T-helper 2 cell treated with Interferon-gamma antibody and Interleukin-4, amounts not matched to agents 5 μg/mL and 100 μg/mL, for 36 hours (primary cell): ENCODE results near the gene PARD3.

Source experiments
- DNase-seq: peaks from one replicate; pipeline ENCODE4 v3.0.0; 2021; ENCODE audit warnings: low spot score
- H3K27ac Mint-ChIP-seq: one replicate; pipeline ENCODE4 v1.8.0; 2021; ENCODE audit warnings: mild to moderate bottlenecking, mixed read lengths
- H3K27me3 Mint-ChIP-seq: one replicate; pipeline ENCODE4 v1.8.0; 2021; ENCODE audit warnings: low read depth, mixed read lengths
- H3K36me3 Mint-ChIP-seq: one replicate; pipeline ENCODE4 v1.8.0; 2021; ENCODE audit warnings: low read depth, mixed read lengths
- H3K4me1 Mint-ChIP-seq: one replicate; pipeline ENCODE4 v1.8.0; 2021; ENCODE audit warnings: low read depth, mixed read lengths
- H3K4me3 Mint-ChIP-seq: one replicate; pipeline ENCODE4 v1.8.0; 2022; ENCODE audit warnings: mild to moderate bottlenecking, moderate library complexity, mixed read lengths
- H3K9me3 Mint-ChIP-seq: one replicate; pipeline ENCODE4 v1.8.0; 2021; ENCODE audit warnings: mixed read lengths

The PARD3 gene

DNA sequence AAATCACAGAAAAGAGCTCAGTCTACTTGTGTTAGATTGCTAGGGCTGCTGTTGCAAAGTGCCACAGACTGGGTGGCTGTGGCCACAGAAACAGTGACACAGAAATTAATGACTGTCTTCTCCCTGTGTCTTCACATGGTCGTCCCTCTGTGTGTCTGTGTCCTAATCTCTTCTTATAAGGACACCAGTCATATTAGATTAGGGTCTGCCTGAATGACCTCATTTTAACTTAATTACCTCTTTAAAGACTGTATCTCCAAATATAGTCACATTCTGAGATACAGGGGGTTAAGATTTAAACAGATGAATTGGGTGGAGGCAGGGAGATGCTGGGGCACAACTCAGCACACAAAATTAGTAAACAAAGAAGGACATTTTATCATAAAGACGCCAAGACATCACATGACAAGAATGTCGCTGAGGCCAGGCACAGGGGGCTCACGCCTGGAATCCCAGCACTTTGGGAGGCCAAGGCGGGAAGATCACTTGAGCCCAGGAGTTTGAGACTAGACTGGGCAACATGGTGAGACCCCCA is 23.3 kb upstream of the PARD3 start:
- H3K9me3 Mint-ChIP-seq, result no peaks in the 10 kb centered on the region
- no peak for DNase-seq

DNA sequence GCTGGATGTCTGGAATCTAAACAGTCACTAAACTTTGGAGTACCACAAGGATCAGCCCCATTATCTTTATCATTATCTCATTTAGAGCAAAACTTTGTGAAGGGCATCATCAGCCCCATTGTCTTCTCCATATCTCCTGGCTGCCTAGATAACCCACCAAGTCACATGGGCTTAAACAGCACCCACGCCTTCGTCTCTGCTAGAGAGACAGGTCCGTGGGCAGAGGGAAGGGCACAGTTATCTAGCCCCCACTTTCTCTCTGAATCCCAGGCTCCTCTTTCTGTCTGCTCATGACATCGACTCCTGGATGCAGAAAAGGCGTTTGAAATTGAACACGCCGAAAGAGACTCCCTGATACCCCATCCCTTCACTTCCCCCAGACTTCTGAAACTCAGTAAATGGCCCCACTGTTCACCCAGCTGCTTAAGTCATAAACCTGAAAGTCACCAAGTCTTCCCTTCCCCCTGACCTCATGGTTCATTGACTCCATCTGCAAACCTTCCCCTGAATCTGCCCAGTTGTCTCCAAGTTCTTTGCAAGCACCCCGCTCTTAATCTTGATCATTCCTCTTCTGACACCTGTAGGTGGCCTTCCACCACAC is 20.9 kb upstream of the PARD3 start:
- Mint-ChIP-seq H3K36me3 (no peaks in the 10 kb centered on the region), H3K27ac (no peak overlapping the region), H3K9me3 (no peaks in the 10 kb centered on the region), H3K4me3 (no peak overlapping the region), H3K4me1 (no peaks in the 10 kb centered on the region), H3K27me3 (no peaks in the 10 kb centered on the region)
- no peak for DNase-seq

More for the DNA sequence above, 23.3 kb upstream of the PARD3 start:
- no peak overlapping the region for H3K4me3 Mint-ChIP-seq
- H3K36me3 Mint-ChIP-seq, result no peaks in the 10 kb centered on the region
- no peaks in the 10 kb centered on the region for H3K27me3 Mint-ChIP-seq
- H3K27ac Mint-ChIP-seq, result no peak overlapping the region
- H3K4me1 Mint-ChIP-seq, result no peaks in the 10 kb centered on the region

DNA sequence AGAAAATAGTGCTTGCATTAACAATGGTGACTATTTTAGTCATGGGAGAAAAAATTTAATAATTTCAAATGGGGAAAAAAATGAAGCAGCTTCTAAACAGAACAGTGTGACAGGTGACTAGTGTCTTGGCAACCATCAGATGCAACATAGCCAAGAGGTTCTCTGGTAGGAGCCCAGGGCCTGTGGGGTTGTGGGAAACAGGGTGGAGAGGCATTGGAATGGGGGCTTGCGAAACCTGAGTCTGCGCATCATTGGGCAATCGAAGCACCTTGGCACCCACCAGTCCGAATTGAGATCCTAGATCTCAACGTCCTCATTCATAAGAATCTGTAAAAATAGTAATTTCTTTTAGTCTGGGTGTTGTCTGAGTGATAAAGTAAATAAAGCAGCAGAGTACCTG is 19.2 kb upstream of the PARD3 start:
- Mint-ChIP-seq H3K4me1 (no peaks in the 10 kb centered on the region), H3K36me3 (no peaks in the 10 kb centered on the region), H3K27me3 (peaks cover 2% of the 10 kb centered on the region), H3K4me3 (no peak overlapping the region), H3K9me3 (no peaks in the 10 kb centered on the region), H3K27ac (no peak overlapping the region)
- no peak for DNase-seq

DNA sequence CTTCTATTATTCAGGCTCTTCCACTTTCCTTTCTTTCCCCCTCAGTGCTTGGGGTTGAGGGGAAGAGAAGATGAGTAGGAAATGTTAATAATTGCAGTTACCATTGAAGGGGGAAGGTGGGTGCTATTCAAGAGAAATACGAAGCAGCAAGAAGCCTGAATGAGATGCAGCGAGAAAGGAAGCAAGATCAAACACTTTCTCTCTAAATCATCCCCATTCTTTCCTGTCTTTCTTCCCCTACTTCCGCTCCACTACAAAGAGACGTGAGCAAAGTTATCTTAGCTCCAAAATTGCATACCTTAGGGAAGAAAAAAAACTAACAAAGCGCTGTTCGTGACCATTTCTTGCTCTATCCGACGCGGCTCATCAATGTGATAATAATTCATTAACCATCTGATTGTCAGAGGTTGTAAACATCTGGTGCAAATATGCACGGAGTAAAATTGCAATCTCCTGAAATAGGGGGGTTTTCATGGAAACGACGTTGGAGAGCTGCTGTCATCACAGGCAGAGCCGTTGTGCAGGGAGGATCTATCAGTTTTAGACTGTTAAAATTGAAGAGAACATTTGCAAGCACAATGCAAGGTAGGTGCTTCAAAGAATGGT is 15.2 kb upstream of the PARD3 start:
- Mint-ChIP-seq H3K27me3 (peaks cover 2% of the 10 kb centered on the region), H3K9me3 (no peaks in the 10 kb centered on the region), H3K36me3 (no peaks in the 10 kb centered on the region), H3K4me3 (no peak overlapping the region), H3K4me1 (no peaks in the 10 kb centered on the region), H3K27ac (no peak overlapping the region)
- no peak for DNase-seq

DNA sequence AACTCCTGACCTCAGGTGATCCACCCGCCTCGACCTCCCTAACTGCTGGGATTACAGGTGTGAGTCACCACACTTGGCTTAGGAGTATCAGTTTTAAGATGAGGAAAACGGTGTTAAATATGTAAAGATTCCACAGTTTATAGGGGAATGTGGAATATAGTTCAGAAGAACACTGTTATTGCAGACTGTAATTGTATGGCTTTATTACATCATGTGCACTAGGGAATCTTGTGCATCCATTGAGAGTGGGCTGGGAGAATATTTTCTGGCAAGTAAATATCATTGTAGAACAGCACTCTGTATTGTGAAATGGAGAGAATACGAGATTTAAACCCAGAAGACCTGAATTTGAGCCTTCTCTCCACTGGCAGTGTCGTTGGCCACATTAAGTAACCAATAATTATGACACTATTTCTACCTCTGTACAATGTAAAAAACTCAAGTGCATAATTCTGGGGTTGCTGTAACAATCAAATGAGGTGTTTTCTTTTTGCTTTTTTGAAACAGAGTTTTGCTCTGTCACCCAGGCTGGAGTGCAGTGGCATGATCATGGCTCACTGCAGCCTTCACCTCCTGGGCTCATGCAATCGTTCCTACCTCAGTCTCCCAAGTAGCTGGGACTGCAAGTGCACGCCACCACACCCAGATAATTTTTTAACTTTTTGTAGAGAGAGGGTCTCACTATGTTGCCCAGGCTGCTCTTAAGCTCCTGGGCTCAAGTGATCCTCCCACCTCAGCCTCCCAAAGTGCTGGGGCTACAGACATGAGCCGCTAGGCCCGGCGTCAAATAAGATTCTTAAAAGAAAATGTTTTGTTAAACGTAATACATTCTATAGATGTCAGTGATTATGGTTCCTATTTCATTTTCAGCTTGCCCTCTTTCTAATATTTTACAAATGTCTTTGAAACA is 12.0 kb upstream of the PARD3 start:
- DNase-seq, result no peak
- Mint-ChIP-seq H3K27me3 (peaks cover 2% of the 10 kb centered on the region), H3K27ac (no peak overlapping the region)

DNA sequence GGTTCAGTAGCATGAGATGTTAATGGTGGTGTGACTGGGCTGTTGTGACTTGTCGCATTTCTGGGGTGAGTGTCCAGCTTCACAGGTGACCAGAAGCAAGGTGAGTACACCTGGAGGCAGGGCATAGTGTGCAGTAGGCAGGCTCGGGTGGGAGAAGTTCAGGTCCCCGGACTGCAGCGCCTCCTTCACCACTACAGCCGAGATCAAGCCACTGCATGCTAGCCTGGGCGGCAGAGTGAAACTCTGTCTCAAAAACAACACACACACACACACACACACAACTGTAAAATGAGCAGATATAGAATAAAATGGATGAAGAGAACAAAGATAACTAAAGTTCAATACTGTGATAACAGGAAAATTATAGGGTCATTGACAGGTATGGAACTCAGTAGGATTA is 11.1 kb upstream of the PARD3 start:
- Mint-ChIP-seq H3K36me3 (no peaks in the 10 kb centered on the region), H3K27ac (no peak overlapping the region), H3K4me1 (no peaks in the 10 kb centered on the region), H3K9me3 (no peaks in the 10 kb centered on the region), H3K4me3 (no peak overlapping the region), H3K27me3 (peaks cover 2% of the 10 kb centered on the region)
- DNase-seq, result no peak

More for the DNA sequence above, 12.0 kb upstream of the PARD3 start:
- Mint-ChIP-seq H3K9me3 (no peaks in the 10 kb centered on the region), H3K4me3 (no peak overlapping the region), H3K4me1 (no peaks in the 10 kb centered on the region), H3K36me3 (no peaks in the 10 kb centered on the region)

DNA sequence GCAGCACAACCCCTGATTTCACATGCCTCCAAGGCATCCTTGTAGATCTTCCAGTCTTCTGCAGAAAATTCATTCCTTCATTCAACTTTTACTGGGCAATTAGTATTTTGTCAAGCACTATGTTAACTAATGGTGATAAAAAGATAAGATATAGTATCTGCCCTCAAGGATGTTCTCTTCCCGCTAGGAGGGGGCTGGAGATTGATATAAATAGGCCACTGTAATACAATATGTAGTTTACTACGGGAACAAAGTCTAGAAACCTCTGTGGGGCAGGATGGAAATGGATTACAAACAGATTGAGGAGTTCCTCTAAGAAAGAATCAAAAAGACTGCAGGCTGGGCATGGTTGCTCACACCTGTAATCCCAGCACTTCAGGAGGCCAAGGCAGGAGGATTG is 10.3 kb upstream of the PARD3 start:
- H3K27me3 Mint-ChIP-seq, result peaks cover under 1% of the 10 kb centered on the region
- no peaks in the 10 kb centered on the region for H3K9me3 Mint-ChIP-seq
- no peaks in the 10 kb centered on the region for H3K36me3 Mint-ChIP-seq
- no peak for DNase-seq
- no peaks in the 10 kb centered on the region for H3K4me1 Mint-ChIP-seq
- no peak overlapping the region for H3K27ac Mint-ChIP-seq
- no peak overlapping the region for H3K4me3 Mint-ChIP-seq

DNA sequence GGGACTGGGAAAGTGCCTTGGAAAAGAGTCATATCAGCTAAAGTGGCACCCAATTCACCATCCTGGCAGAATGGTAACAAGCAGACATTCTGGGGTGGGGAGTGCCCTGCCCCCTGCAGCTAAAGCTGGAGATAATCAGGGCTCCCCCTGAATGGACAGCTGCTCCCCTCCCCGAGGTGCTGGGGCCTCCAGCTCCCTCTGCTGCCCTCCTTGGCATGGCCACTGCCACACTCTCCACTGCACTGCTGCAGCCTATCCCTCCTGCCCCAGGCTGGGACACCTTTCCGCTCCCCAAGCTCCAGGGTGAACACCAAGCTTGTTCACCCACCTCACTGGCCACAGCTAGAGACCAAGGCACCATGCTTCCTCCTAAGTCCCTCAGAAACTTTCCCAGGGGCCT is 9.8 kb upstream of the PARD3 start:
- Mint-ChIP-seq H3K36me3 (no peaks in the 10 kb centered on the region), H3K27me3 (no peaks in the 10 kb centered on the region), H3K9me3 (no peaks in the 10 kb centered on the region), H3K4me1 (no peaks in the 10 kb centered on the region), H3K27ac (no peak overlapping the region), H3K4me3 (no peak overlapping the region)
- DNase-seq, result no peak

DNA sequence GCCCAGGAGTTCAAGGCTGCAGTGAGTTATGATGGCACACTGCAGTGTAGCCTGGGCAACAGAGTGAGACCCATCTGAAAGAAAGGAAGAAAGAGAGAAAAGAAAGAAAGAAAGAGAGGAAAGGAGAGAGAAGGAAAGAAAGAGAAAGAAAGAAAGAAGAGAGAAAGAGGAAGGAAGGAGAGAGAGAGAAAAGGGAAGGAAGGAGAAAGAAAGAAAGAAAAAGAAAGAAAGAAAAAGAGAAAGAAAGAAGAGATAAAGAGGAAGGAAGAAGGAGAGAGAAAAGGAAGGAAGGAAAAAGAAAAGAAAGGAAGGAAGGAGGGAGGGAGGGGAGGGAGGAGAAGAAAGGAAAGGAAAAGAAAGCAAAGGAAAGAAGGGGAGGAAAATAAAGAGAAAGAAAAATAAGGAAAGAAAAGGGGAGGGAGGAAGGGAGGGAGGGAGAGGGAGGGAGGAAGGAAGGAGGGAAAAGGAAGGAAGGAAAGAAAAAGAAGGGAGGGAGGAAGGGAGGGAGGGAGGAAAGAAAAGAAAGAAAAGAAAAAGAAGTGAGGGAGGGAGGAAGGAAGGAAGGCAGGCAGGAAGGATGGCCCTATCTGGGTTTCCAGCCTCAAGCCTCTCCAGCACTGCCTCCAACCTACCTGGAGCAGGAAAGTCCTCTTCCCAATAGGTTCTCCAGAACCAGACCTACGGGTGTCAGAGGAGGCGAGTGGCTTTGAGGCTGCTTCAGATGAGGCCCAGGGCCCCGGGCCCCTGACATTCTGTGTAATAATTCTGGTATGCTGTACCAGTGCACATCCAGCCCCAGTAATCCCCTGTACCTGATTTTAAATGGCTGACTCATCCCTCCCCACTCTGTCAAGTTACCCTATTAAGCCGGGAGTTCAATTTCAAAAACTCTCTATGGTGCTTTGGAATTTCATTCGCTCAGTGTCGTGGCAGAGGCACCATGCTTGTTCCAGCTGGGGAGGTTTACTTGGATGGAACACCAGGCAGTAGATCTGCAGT is 6.8 kb upstream of the PARD3 start:
- H3K4me3 Mint-ChIP-seq, result no peak overlapping the region
- DNase-seq, result no peak
- peaks cover 9% of the 10 kb centered on the region for H3K27me3 Mint-ChIP-seq
- H3K9me3 Mint-ChIP-seq, result no peaks in the 10 kb centered on the region
- no peak overlapping the region for H3K27ac Mint-ChIP-seq
- no peaks in the 10 kb centered on the region for H3K36me3 Mint-ChIP-seq
- H3K4me1 Mint-ChIP-seq, result no peaks in the 10 kb centered on the region

DNA sequence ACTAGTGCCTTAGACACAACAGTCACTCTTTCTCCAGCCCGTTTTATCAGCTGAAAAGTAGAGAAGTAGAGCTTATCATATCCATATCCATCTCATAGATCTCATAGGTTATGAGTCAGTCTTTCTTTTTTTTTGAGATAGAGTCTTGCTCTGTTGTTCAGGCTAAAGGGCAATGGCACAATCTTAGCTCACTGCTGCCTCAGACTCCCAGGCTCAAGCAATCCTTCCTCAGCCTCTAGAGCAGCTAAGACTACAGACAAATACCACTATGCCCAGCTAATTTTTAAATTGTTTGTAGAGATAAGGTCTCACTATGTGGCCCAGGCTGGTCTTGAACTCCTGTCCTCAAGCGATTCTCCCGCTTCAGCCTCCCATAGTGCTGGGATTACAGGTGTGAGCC is 2.5 kb upstream of the PARD3 start:
- H3K9me3 Mint-ChIP-seq, result no peaks in the 10 kb centered on the region
- no peak overlapping the region for H3K27ac Mint-ChIP-seq
- no peak overlapping the region for H3K4me3 Mint-ChIP-seq
- no peaks in the 10 kb centered on the region for H3K4me1 Mint-ChIP-seq
- no peak for DNase-seq
- H3K27me3 Mint-ChIP-seq, result peaks cover 38% of the 10 kb centered on the region
- H3K36me3 Mint-ChIP-seq, result no peaks in the 10 kb centered on the region

DNA sequence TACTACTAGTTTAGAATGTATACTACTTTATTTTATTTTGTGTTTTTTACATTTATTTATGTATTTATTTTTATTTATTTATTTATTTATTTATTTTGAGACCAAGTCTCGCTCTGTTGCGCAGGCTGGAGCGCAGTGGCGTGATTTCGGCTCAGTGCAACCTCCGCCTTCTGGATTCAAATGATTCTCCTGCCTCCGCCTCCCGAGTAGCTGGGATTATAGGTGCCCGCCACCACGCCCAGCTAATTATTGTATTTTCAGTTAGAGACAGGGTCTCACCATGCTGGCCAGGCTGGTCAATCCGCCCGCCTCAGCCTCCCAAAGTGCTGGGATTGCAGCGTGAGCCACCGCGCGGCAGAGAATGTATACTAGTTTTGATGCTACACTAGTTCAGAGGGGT is 2.0 kb upstream of the PARD3 start:
- H3K27me3 Mint-ChIP-seq, result peaks cover 41% of the 10 kb centered on the region
- H3K4me3 Mint-ChIP-seq, result no peak overlapping the region
- H3K4me1 Mint-ChIP-seq, result no peaks in the 10 kb centered on the region
- no peak overlapping the region for H3K27ac Mint-ChIP-seq
- H3K36me3 Mint-ChIP-seq, result no peaks in the 10 kb centered on the region
- no peaks in the 10 kb centered on the region for H3K9me3 Mint-ChIP-seq
- DNase-seq, result no peak

DNA sequence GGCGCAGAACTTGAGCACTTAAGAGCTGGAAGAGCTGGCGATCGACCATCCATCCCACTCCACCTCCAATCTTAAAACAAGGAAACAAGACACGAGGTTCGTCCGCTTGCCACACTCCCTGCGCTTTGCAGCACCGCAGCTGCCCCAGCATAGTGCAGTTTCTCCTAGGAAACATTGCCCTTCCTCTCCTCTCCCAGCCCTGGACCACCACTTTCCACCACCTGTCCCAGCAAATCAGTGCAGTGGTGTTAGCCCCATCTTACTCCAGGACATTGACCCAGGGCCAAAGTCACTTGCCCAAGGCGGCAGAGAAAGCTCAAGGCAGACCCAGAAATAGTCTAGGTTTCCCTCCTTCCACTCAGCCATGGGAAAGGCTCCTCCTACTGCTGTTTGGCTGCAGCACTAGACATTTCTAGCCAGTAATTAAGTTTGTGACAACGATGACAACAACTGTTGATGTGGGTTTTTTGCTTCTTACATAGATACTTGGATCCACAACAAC is 1.5 kb upstream of the PARD3 start:
- peak overlapping the region; percentile 13 for H3K4me3 Mint-ChIP-seq
- no peak overlapping the region for H3K27ac Mint-ChIP-seq
- peaks cover 46% of the 10 kb centered on the region for H3K27me3 Mint-ChIP-seq
- no peaks in the 10 kb centered on the region for H3K9me3 Mint-ChIP-seq
- no peak for DNase-seq
- no peaks in the 10 kb centered on the region for H3K36me3 Mint-ChIP-seq
- H3K4me1 Mint-ChIP-seq, result no peaks in the 10 kb centered on the region

DNA sequence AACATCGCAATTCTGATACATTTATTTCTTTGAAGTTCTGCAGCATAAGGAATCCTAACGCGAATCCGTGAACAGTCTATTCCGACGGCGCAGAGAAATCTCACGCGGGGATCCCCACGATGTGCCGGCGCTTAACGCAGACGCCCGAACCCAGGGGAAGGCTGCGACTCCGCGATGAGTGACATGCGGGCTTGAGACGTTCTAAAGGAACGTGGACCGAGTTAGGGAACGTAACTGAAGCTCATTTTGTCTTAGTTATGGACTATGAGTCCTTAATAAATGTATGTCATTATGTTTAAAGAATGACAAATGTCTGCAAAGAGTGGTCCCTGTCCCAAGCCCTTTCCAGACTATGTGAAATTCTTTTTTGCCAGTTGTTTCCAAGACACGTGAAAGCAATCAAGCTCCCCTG is 995 bp upstream of the PARD3 start:
- Mint-ChIP-seq H3K27ac (no peak overlapping the region), H3K27me3 (peaks cover 50% of the 10 kb centered on the region), H3K4me3 (peak overlapping the region; percentile 61), H3K9me3 (no peaks in the 10 kb centered on the region), H3K4me1 (no peaks in the 10 kb centered on the region), H3K36me3 (no peaks in the 10 kb centered on the region)
- no peak for DNase-seq
